Endothelial cell (in vitro differentiated cells): ENCODE results near the gene AGO3. TPM values are rescaled to one million over a fixed set of nuclear protein-coding genes. Genes with fewer than 3 reads are reported as not detected.

ENCODE experiments used
- DNase-seq: peaks from one replicate; pipeline ENCODE4 v3.0.0; 2021; ENCODE audit warnings: low spot score
- H3K27ac Mint-ChIP-seq: one replicate; pipeline ENCODE4 v1.8.0; 2021; ENCODE audit warnings: mixed read lengths, inconsistent platforms; ENCODE audit not compliant: unreplicated experiment
- H3K27me3 Mint-ChIP-seq: one replicate; pipeline ENCODE4 v1.8.0; 2021; ENCODE audit warnings: mild to moderate bottlenecking, moderate library complexity, mixed read lengths, inconsistent platforms; ENCODE audit not compliant: unreplicated experiment
- H3K36me3 Mint-ChIP-seq: one replicate; pipeline ENCODE4 v1.8.0; 2021; ENCODE audit warnings: mild to moderate bottlenecking, low read depth, mixed read lengths, inconsistent platforms; ENCODE audit not compliant: unreplicated experiment
- H3K4me1 Mint-ChIP-seq: one replicate; pipeline ENCODE4 v1.8.0; 2021; ENCODE audit warnings: mild to moderate bottlenecking, mixed read lengths, inconsistent platforms; ENCODE audit not compliant: unreplicated experiment
- H3K4me3 Mint-ChIP-seq: one replicate; pipeline ENCODE4 v1.8.0; 2021; ENCODE audit warnings: mild to moderate bottlenecking, mixed read lengths, inconsistent platforms; ENCODE audit not compliant: unreplicated experiment
- H3K9me3 Mint-ChIP-seq: one replicate; pipeline ENCODE4 v1.8.0; 2021; ENCODE audit warnings: mixed read lengths, inconsistent platforms; ENCODE audit not compliant: unreplicated experiment
- CTCF ChIP-seq: fragments of 200-600 bp; sonication (generic); IDR thresholded peaks from one replicate; pipeline ENCODE4 v1.5.0; 2021; ENCODE audit warnings: antibody characterized with exemption; ENCODE audit not compliant: unreplicated experiment
- total RNA-seq: library from RNA; stranded (reverse); fragmentation: NEBNext Ultra II Directional; extraction: Animal tissue kit (Norgen Biotek cat#: 25700); gene quantifications from one replicate; pipeline ENCODE4 v1.2.1, GENCODE V29; 2021; ENCODE audit not compliant: unreplicated experiment

Gene AGO3
- total RNA-seq, 1 donor from 2014 or later, result 25.9 TPM

GRCh38 chr1:35980090-35980489 lies 49.2 kb downstream of the AGO3 start:
- no peaks in the 10 kb centered on the region for H3K36me3 Mint-ChIP-seq

GRCh38 chr1:35988237-35988636 lies 57.3 kb downstream of the AGO3 start:
- H3K27ac Mint-ChIP-seq, result no peak overlapping the region
- DNase-seq, result no peak
- no peaks in the 10 kb centered on the region for H3K4me1 Mint-ChIP-seq
- no peaks in the 10 kb centered on the region for H3K27me3 Mint-ChIP-seq
- peaks cover 4% of the 10 kb centered on the region for H3K36me3 Mint-ChIP-seq
- no peak for TF ChIP-seq CTCF
- no peak overlapping the region for H3K4me3 Mint-ChIP-seq
- no peaks in the 10 kb centered on the region for H3K9me3 Mint-ChIP-seq

More at GRCh38 chr1:35980090-35980489, 49.2 kb downstream of the AGO3 start:
- Mint-ChIP-seq H3K9me3 (no peaks in the 10 kb centered on the region), H3K4me3 (no peak overlapping the region), H3K4me1 (no peaks in the 10 kb centered on the region), H3K27me3 (no peaks in the 10 kb centered on the region), H3K27ac (no peak overlapping the region)
- no peak for DNase-seq
- no peak for TF ChIP-seq CTCF

GRCh38 chr1:36006941-36007500 lies 76.1 kb downstream of the AGO3 start:
- no peak for TF ChIP-seq CTCF
- Mint-ChIP-seq H3K4me3 (no peak overlapping the region), H3K4me1 (no peaks in the 10 kb centered on the region), H3K27me3 (no peaks in the 10 kb centered on the region), H3K27ac (no peak overlapping the region), H3K36me3 (no peaks in the 10 kb centered on the region), H3K9me3 (no peaks in the 10 kb centered on the region)
- DNase-seq, result no peak

GRCh38 chr1:36007741-36008140 lies 76.8 kb downstream of the AGO3 start:
- no peak for DNase-seq
- H3K4me1 Mint-ChIP-seq, result no peaks in the 10 kb centered on the region
- H3K4me3 Mint-ChIP-seq, result no peak overlapping the region
- no peaks in the 10 kb centered on the region for H3K36me3 Mint-ChIP-seq
- H3K27ac Mint-ChIP-seq, result no peak overlapping the region
- H3K9me3 Mint-ChIP-seq, result no peaks in the 10 kb centered on the region
- H3K27me3 Mint-ChIP-seq, result no peaks in the 10 kb centered on the region
- TF ChIP-seq CTCF, result no peak

GRCh38 chr1:36008546-36009197 lies 77.8 kb downstream of the AGO3 start:
- Mint-ChIP-seq H3K4me3 (no peak overlapping the region), H3K36me3 (peaks cover 7% of the 10 kb centered on the region), H3K9me3 (no peaks in the 10 kb centered on the region), H3K27ac (no peak overlapping the region), H3K27me3 (no peaks in the 10 kb centered on the region), H3K4me1 (no peaks in the 10 kb centered on the region)
- no peak for DNase-seq
- TF ChIP-seq CTCF, result no peak
